HepG2 (cell line): ENCODE results near the gene NPHP3. TPM values are rescaled to one million over a fixed set of nuclear protein-coding genes. Genes with fewer than 3 reads are reported as not detected.

Experiments
- ATAC-seq: fragments of 200-7000 bp; cut with Tn5 transposase; 3 replicates; pipeline ENCODE4 v1.9.1; 2020; ENCODE audit warnings: mild to moderate bottlenecking, moderate library complexity
- BruUV-seq: library from RNA; stranded (reverse); fragments of 400-500 nt; replicated peaks from 2 replicates; lab custom pipeline; 2021; lab: Mats Ljungman, UMichigan
- CTCF ChIA-PET: fragments of 300-600 bp; formaldehyde crosslinking; extraction: SDS; loops from one replicate; lab custom pipeline; 2021; ENCODE audit warnings: low total read pairs, inconsistent platforms, low intra/inter-chr PET ratio; lab: Yijun Ruan, JAX
- POLR2A ChIA-PET: fragments of 350-600 bp; sonication (Branson Sonifier 250); formaldehyde crosslinking; loops from one replicate; lab custom pipeline; 2020; ENCODE audit warnings: antibody characterized with exemption, inconsistent platforms; lab: Yijun Ruan, JAX
- DNase-seq: peaks from one replicate; pipeline ENCODE4 v3.0.0-alpha.2; 2015; ENCODE audit warnings: low spot score
- FAIRE-seq: peaks from 3 replicates; lab custom pipeline; 2011; peaks lifted over from hg19 to GRCh38; lab: Jason Lieb, UNC
- H2AFZ ChIP-seq: one replicate; pipeline ENCODE4 v1.6.1; 2011; ENCODE audit warnings: low read length, inconsistent platforms
- H3K27ac ChIP-seq: fragments of 300-600 bp; 3 replicates; pipeline ENCODE4 v1.8.0; 2011; ENCODE audit warnings: mixed run types, mild to moderate bottlenecking, mixed read lengths, low read length, inconsistent platforms; ENCODE audit not compliant: insufficient read depth; ENCODE audit errors: extremely low read length
- H3K27me3 ChIP-seq, 2 experiments: fragments of 200-600 bp in 1 of 2; 2 replicates in 1 of 2; 3 replicates in 1 of 2; pipeline versions ENCODE4 v1.6.0 to v1.8.0; 2011; ENCODE audit warnings: low read length in 2 of 2, mild to moderate bottlenecking in 2 of 2, moderate library complexity in 2 of 2, inconsistent platforms in 1 of 2; ENCODE audit not compliant: insufficient read depth in 2 of 2, control insufficient read depth in 1 of 2
- H3K36me3 ChIP-seq, 2 experiments: fragments of 200-600 bp in 1 of 2; replicated peaks in 1 of 2; 2 replicates in 1 of 2; 3 replicates in 1 of 2; pipeline versions ENCODE4 v1.5.1 to v1.8.0; 2011; ENCODE audit warnings: low read length in 2 of 2, inconsistent platforms in 1 of 2; ENCODE audit not compliant: insufficient read depth in 2 of 2, control insufficient read depth in 1 of 2
- H3K4me1 ChIP-seq: 2 replicates; pipeline ENCODE4 v1.5.1; 2012; ENCODE audit warnings: low read length, inconsistent platforms; ENCODE audit not compliant: insufficient read depth
- H3K4me2 ChIP-seq: 2 replicates; pipeline ENCODE4 v1.6.0; 2011; ENCODE audit warnings: low read depth, low read length, inconsistent platforms
- H3K4me3 ChIP-seq, 3 experiments: fragments of 200-600 bp in 1 of 3; sonication (generic), shearing (Covaris generic) in 1 of 3; replicated peaks in 1 of 3; 2 replicates each; pipeline ENCODE4 v1.5.1; 2011 to 2016; ENCODE audit warnings: low read length in 3 of 3, inconsistent platforms in 2 of 3, low read depth in 2 of 3, mild to moderate bottlenecking in 2 of 3, control low read depth in 1 of 3, mixed read lengths in 1 of 3; ENCODE audit not compliant: insufficient read depth in 1 of 3
- H3K79me2 ChIP-seq: one replicate; pipeline ENCODE4 v1.6.1; 2011; ENCODE audit warnings: low read length, inconsistent platforms; ENCODE audit not compliant: insufficient read depth
- H3K9ac ChIP-seq: 2 replicates; pipeline ENCODE4 v1.6.0; 2011; ENCODE audit warnings: mild to moderate bottlenecking, low read depth, low read length, inconsistent platforms; ENCODE audit not compliant: insufficient read depth
- H3K9me3 ChIP-seq: 2 replicates; pipeline ENCODE4 v1.5.1; 2012; ENCODE audit warnings: mild to moderate bottlenecking, low read length
- H4K20me1 ChIP-seq: 2 replicates; pipeline ENCODE4 v1.6.0; 2011; ENCODE audit warnings: inconsistent platforms, mild to moderate bottlenecking, low read length, moderate library complexity; ENCODE audit not compliant: insufficient read depth
- E2F5 ChIP-seq: sonication (generic); formaldehyde crosslinking; conservative IDR thresholded peaks from 2 replicates; pipeline ENCODE4 v1.4.0; 2020; ENCODE audit warnings: missing genetic modification reagents
- FIP1L1 ChIP-seq: fragments of 200-400 bp; formaldehyde crosslinking; IDR thresholded peaks from 2 replicates; pipeline ENCODE4 v1.6.1; 2018; ENCODE audit warnings: low read depth, mild to moderate bottlenecking, low read length, moderate library complexity, borderline replicate concordance; ENCODE audit not compliant: insufficient read depth
- HNRNPL ChIP-seq: fragments of 200-400 bp; formaldehyde crosslinking; IDR thresholded peaks from 2 replicates; pipeline ENCODE4 v1.6.1; 2017; ENCODE audit warnings: mild to moderate bottlenecking, low read depth, low read length
- JARID2 ChIP-seq: sonication (generic); formaldehyde crosslinking; IDR thresholded peaks from 2 replicates; pipeline ENCODE4 v1.8.1; 2023; ENCODE audit warnings: missing genetic modification reagents, inconsistent platforms; ENCODE audit not compliant: insufficient replicate concordance
- MAFF ChIP-seq: IDR thresholded peaks from 2 replicates; pipeline ENCODE4 v1.6.1; 2011; ENCODE audit warnings: low read depth, low read length, improper control_type of control experiment
- MAZ ChIP-seq, 2 experiments: sonication (generic) in 1 of 2; formaldehyde crosslinking in 1 of 2; IDR thresholded peaks; 2 replicates each; pipeline versions ENCODE4 v1.5.0 to v1.6.1; 2012 to 2020; ENCODE audit warnings: low read depth in 2 of 2, mild to moderate bottlenecking in 2 of 2, borderline replicate concordance in 1 of 2, improper control_type of control experiment in 1 of 2, low read length in 1 of 2, missing genetic modification reagents in 1 of 2, moderate library complexity in 1 of 2
- MXD4 ChIP-seq: IDR thresholded peaks from 2 replicates; pipeline ENCODE4 v1.6.1; 2016; ENCODE audit warnings: mild to moderate bottlenecking, missing biosample characterization, missing genetic modification reagents
- SIX4 ChIP-seq: sonication (generic); formaldehyde crosslinking; IDR thresholded peaks from 2 replicates; pipeline ENCODE4 v1.4.0; 2020; ENCODE audit warnings: missing genetic modification reagents
- SMARCE1 ChIP-seq: fragments of 450-650 bp; IDR thresholded peaks from 2 replicates; pipeline ENCODE4 v1.6.1; 2017; ENCODE audit warnings: borderline replicate concordance
- SRSF1 ChIP-seq: fragments of 200-400 bp; formaldehyde crosslinking; optimal IDR thresholded peaks from 2 replicates; pipeline ENCODE3; 2017; ENCODE audit warnings: mild to moderate bottlenecking, low read depth, low read length, moderate library complexity
- TAF1 ChIP-seq: sonication (generic); formaldehyde crosslinking; IDR thresholded peaks from 2 replicates; pipeline ENCODE4 v1.4.0; 2020; ENCODE audit warnings: missing genetic modification reagents
- ZFP36L1 ChIP-seq: sonication (generic); formaldehyde crosslinking; IDR thresholded peaks from 2 replicates; pipeline ENCODE4 v1.8.0; 2022; ENCODE audit warnings: mild to moderate bottlenecking, missing genetic modification reagents, moderate library complexity
- ZNF180 ChIP-seq: sonication (generic); formaldehyde crosslinking; IDR thresholded peaks from 2 replicates; pipeline ENCODE4 v1.4.0; 2020; ENCODE audit warnings: low read depth, missing genetic modification reagents, borderline replicate concordance
- ZNF747 ChIP-seq: sonication (generic); formaldehyde crosslinking; IDR thresholded peaks from 2 replicates; pipeline ENCODE4 v1.8.1; 2023; ENCODE audit warnings: missing genetic modification reagents, mild to moderate bottlenecking, borderline replicate concordance
- ZNF768 ChIP-seq: sonication (generic); formaldehyde crosslinking; IDR thresholded peaks from 2 replicates; pipeline ENCODE4 v1.4.0; 2020; ENCODE audit warnings: missing genetic modification reagents
- ZNF879 ChIP-seq: sonication (generic); formaldehyde crosslinking; IDR thresholded peaks from 2 replicates; pipeline ENCODE4 v1.8.1; 2023; ENCODE audit warnings: missing genetic modification reagents
- WGBS: methylation state at CpG from one replicate; pipeline ENCODE4 v1.1.6; 2017; ENCODE audit warnings: low lambda C conversion rate; 5-methylcytosine and 5-hydroxymethylcytosine counted together
- in situ Hi-C: cut with HindIII; loops from 2 replicates; pipeline ENCODE4 v1.10.0; 2017; ENCODE audit warnings: low pct_unique_long_range_greater_than_20kb; ENCODE audit not compliant: extremely low pct_ligation_motif_present
- intact Hi-C: fragments of 100-400 bp; cut with micrococcal nuclease; formaldehyde crosslinking; loops from one replicate; pipeline ENCODE4 v1.10.0; 2022; ENCODE audit not compliant: unreplicated experiment
- polyA plus RNA-seq, 8 experiments: library from polyadenylated mRNA; depleted of rRNA in 3 of 8; stranded (reverse) in 7 of 8; unstranded in 1 of 8; fragments of >200 nt; fragmentation: Illumina TruSeq in 4 of 8; extraction: Trizol in 4 of 8; gene quantifications; 2 replicates each; pipeline versions ENCODE4 v1.2.1 to v1.2.3, GENCODE V29; 2011 to 2016; ENCODE audit warnings: low read depth in 4 of 8, missing spikeins in 1 of 8, mixed read lengths in 1 of 8; ENCODE audit not compliant: insufficient read depth in 1 of 8
- total RNA-seq, 5 experiments: library from RNA; depleted of rRNA; stranded (reverse); fragments of >200 nt; fragmentation: Illumina TruSeq; extraction: Trizol; gene quantifications; 2 replicates each; pipeline ENCODE4 v1.2.3, GENCODE V29; 2016; ENCODE audit warnings: low read depth in 1 of 5
- TF ChIP-seq, protein P1 (sequence below): sonication (generic); formaldehyde crosslinking; IDR thresholded peaks from 2 replicates; pipeline ENCODE4 v1.8.0; 2022; ENCODE audit warnings: mild to moderate bottlenecking, missing genetic modification reagents, moderate library complexity
- TF ChIP-seq, protein P2 (sequence below): sonication (generic); formaldehyde crosslinking; IDR thresholded peaks from 2 replicates; pipeline ENCODE4 v1.5.0; 2020; ENCODE audit warnings: missing genetic modification reagents
- TF ChIP-seq, protein P3 (sequence below): sonication (generic); formaldehyde crosslinking; IDR thresholded peaks from 2 replicates; pipeline ENCODE4 v1.5.1; 2020; ENCODE audit warnings: missing genetic modification reagents, mild to moderate bottlenecking, borderline replicate concordance

NPHP3 gene
- total and polyA plus RNA-seq, 2 of the 13 experiments (the other 11 are each of a cell fraction or from before 2014, with no cell fraction given): 11.0 to 20.2 TPM

DNA sequence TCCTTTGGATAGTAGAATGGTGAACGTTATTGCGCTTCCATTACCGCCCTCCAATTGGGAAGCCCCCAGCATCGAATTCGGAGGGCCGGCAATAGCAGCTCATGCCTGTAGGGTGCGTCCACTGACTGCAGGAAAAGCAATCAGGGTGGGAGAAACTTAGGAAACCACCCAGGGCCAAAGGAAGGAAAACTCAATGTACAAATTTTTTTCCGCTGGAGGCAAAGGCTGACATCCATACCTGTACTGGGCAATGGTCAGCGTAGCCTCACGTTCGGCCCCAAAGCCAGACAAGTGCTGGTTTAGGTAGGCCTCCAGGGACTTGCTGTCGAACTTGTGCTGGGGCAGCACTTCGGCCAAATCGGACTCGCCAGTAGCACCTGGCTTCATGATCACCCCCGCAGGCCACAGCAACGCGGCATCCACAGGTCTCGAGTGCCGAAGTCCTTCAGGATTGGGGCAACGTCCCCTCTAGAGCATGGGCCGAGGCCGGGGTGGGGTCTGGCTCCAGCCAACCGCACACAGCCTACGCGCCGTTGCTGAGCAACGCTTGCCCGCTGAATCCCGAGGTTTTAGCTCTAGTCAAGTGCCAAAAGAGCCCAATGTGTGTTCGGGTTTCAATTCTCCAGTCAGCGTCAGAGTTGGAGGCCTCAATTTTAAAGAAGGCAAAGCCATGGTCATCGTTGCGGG lies 62.7 kb downstream of the NPHP3 start, which contains the start of gene ACAD11:
TSS of gene ACAD11 (minus strand) at position 445 of the 687 bp plus-strand sequence. CDS start at position 387, 58 bp downstream.
- in situ Hi-C loops (no loop called here), intact Hi-C loops (loop anchor here (2.0 kb wide), 1 partner anchor 63 kb away; the partner anchor contains the start of gene NPHP3)
- peak within 1 kb of the TSS; percentile 89 to 100 (median 96) for H3K4me3 ChIP-seq
- peak within 1 kb of the TSS; percentile 79 for H3K4me2 ChIP-seq
- BruUV-seq: TSS peak; percentile 60
- H3K27me3 ChIP-seq: no peaks in the 10 kb centered on the region
- FAIRE-seq (no peak), ATAC-seq (peak; percentile 91), DNase-seq (peak; percentile 57)
- ChIA-PET POLR2A (interaction anchor here (1.0 to 2.3 kb wide), 8 partner anchors 10 to 242 kb away, joined by 3 to 8 read pairs (median 4); partner anchors contain the start of gene DNAJC13), CTCF (no interaction called here)
- H3K27ac ChIP-seq: peak within 1 kb of the TSS; percentile 88
- H3K36me3 ChIP-seq: no peaks in the 10 kb centered on the region; a peak in 1 of 5 replicates
- H3K9ac ChIP-seq: peak within 1 kb of the TSS; percentile 96
- H3K4me1 ChIP-seq: peaks cover 51% of the 10 kb centered on the region
- 0% methylated on average over 10 of the region's 34 CpGs for WGBS
- H4K20me1 ChIP-seq: 0 out of 2 replicates have a peak, but pooled peaks cover 8% of the 10 kb centered on the region
- no peaks in the 10 kb centered on the region for H3K9me3 ChIP-seq
- H2AFZ ChIP-seq: peak within 1 kb of the TSS; percentile 65
- peaks cover 47% of the 10 kb centered on the region for H3K79me2 ChIP-seq
- TF ChIP-seq SMARCE1 (no peak), SRSF1 (peak; percentile 3), MXD4 (CRISPR knock-in tag) (no peak), ZNF768 (CRISPR knock-in tag) (peak; percentile 20; the same call in 1 of the 2 replicates), ZNF180 (no peak), FIP1L1 (no peak), ZNF747 (CRISPR knock-in tag) (peak; percentile 16; the same call in 1 of the 2 replicates), JARID2 (CRISPR knock-in tag) (peak; percentile 71), SIX4 (CRISPR knock-in tag) (no peak), TAF1 (CRISPR knock-in tag) (no peak; the same call in 1 of the 2 replicates), ZNF879 (no peak), ZFP36L1 (CRISPR knock-in tag) (no peak), MAFF (no peak), MAZ (IDR thresholded peaks at IDR 0.05; ENCODE audit: borderline replicate concordance, low read depth, low read length) (no peak), MAZ (CRISPR knock-in tag; IDR thresholded peaks at IDR 0.05; ENCODE audit: low read depth) (peak; percentile 29; the same call in 1 of the 2 replicates), E2F5 (CRISPR knock-in tag) (no peak), HNRNPL (no peak)
- TF ChIP-seq, protein P1, sequence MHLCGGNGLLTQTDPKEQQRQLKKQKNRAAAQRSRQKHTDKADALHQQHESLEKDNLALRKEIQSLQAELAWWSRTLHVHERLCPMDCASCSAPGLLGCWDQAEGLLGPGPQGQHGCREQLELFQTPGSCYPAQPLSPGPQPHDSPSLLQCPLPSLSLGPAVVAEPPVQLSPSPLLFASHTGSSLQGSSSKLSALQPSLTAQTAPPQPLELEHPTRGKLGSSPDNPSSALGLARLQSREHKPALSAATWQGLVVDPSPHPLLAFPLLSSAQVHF (CRISPR knock-in tag): no peak
- TF ChIP-seq, protein P2, sequence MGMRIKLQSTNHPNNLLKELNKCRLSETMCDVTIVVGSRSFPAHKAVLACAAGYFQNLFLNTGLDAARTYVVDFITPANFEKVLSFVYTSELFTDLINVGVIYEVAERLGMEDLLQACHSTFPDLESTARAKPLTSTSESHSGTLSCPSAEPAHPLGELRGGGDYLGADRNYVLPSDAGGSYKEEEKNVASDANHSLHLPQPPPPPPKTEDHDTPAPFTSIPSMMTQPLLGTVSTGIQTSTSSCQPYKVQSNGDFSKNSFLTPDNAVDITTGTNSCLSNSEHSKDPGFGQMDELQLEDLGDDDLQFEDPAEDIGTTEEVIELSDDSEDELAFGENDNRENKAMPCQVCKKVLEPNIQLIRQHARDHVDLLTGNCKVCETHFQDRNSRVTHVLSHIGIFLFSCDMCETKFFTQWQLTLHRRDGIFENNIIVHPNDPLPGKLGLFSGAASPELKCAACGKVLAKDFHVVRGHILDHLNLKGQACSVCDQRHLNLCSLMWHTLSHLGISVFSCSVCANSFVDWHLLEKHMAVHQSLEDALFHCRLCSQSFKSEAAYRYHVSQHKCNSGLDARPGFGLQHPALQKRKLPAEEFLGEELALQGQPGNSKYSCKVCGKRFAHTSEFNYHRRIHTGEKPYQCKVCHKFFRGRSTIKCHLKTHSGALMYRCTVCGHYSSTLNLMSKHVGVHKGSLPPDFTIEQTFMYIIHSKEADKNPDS (CRISPR knock-in tag): no peak; the same call in 1 of the 2 replicates
- TF ChIP-seq, protein P3, sequence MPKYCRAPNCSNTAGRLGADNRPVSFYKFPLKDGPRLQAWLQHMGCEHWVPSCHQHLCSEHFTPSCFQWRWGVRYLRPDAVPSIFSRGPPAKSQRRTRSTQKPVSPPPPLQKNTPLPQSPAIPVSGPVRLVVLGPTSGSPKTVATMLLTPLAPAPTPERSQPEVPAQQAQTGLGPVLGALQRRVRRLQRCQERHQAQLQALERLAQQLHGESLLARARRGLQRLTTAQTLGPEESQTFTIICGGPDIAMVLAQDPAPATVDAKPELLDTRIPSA (CRISPR knock-in tag): no peak
